Activated effector memory CD4-positive, alpha-beta T cell treated with anti-CD3 and anti-CD28 coated beads, Interleukin-2, amount 50 U/mL, for 16 hours (primary cell): Measurements from ENCODE around the gene SYNDIG1L.

Source experiments
- DNase-seq: peaks from one replicate; pipeline ENCODE4 v3.0.0-alpha.2; 2020

The SYNDIG1L gene

GRCh38 chr14:74427651-74428050 lies 1.6 kb upstream of the SYNDIG1L start:
- DNase-seq = no peak

DNA sequence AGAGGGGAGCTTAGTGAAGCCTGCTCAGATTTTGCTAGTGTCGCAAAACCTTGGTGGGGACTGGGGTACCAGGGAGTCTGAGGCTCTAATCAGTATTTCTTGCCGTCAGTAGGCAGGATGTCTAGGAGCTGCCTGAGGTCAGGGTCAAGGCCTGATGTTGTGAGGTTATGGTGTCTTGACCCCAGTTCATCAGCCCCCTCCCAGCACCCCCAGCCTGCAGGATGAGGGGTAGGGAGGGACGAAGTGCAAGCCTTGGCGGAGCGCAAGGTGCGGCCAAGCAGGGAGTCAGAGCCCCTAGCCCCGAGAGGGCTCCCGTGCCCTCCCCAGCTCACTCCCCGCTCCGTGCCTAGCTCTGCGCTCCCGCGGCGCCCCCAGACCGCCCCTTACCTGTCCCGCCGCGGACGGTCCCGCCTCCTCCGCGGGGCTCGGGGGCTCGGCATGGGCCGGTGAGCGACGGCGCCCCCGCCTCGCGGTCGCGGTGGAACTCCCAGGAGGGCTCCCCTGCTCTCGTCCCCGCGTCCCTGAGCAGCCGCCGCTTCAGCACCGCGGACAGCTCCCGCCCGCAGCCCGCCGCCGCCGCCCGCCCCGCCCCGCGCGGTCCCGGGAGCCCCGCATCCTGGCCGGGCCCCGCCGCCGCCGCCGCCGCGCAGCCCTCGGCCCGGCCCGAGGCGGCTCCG lies 347 bp downstream of the SYNDIG1L start:
- DNase-seq = peak; percentile 83

- DNase-seq = no peak
Measured at GRCh38 chr14:74424606-74425005, 1.4 kb downstream of the SYNDIG1L start.

GRCh38 chr14:74423246-74423645 lies 2.8 kb downstream of the SYNDIG1L start:
- DNase-seq = no peak

- no peak for DNase-seq
Measured at GRCh38 chr14:74421981-74422380, 4.0 kb downstream of the SYNDIG1L start.

DNA sequence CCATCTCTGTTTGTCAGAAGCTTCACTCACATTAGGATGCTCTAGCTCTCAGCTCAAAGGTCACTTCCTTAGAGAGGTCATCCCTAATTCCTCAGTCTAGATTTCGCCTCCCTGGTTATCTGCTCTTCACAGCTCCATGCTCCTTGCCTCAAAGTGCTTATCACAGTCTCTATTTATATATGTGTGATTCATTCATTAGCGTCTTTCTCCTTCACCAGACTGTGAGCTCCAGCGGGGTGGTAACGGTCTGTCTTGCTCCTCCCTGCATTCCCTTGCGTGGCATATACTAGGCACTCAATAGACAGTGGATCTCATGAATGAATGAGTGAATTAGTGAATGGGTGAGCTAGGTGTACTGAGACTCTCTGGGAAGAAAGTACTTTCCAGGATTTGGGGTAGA lies 6.9 kb downstream of the SYNDIG1L start:
- no peak for DNase-seq

DNA sequence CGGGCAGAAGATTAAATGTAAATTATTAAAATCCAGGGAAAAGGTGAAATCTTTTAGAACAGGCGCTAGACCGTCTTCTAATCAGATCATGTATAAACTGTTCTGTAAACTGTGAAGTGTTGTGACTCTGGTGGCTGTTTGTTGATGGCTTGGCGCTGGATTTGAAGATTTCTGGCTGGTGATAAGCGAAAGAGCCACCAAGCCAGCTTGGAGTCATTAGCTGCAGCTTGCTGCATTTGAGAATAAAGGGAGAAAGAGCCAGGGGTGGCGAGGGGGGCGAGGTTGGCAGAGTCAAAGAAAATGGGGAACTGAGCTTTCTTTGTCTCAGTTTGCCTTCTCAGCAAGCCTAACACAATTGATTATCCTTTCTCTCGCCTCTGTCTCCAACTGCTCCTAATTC lies 8.0 kb downstream of the SYNDIG1L start:
- no peak for DNase-seq

- no peak for DNase-seq
Measured at GRCh38 chr14:74417611-74418010, 8.4 kb downstream of the SYNDIG1L start.

DNA sequence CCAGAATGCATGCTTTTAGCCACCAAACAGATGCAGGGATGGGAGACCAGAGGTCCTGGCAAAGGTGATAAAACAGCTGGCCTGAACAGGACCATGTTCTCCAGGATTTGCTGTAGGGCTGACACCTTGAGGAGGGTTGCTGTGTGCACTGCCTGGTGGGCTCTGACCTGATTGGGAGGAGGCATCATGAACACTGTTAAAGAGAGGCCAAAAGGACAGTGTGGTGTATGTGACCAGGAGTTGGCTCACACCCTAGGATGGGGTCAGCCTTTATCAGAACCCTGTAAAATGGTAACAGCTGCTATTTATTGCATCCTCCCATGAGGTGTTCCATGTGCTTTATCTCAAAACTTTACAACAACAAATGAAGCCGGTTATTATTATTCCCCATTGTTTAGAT lies 8.8 kb downstream of the SYNDIG1L start:
- DNase-seq = no peak

DNA sequence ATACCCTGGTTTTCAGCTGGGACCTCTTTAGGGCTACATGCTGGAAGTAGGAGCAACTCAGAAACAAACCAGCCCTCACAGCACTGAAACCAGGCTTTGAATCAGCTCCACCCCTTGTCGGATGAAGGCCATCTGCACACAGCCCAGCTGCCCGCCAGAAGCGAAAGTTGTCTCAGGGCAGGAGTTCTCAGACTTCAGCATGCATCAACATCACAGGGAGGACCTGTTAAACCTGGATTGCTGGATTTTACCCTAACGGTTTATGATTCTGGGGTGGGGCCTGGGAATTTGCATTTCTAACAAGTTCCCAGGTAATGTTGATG lies 10.9 kb downstream of the SYNDIG1L start:
- DNase-seq = no peak

DNA sequence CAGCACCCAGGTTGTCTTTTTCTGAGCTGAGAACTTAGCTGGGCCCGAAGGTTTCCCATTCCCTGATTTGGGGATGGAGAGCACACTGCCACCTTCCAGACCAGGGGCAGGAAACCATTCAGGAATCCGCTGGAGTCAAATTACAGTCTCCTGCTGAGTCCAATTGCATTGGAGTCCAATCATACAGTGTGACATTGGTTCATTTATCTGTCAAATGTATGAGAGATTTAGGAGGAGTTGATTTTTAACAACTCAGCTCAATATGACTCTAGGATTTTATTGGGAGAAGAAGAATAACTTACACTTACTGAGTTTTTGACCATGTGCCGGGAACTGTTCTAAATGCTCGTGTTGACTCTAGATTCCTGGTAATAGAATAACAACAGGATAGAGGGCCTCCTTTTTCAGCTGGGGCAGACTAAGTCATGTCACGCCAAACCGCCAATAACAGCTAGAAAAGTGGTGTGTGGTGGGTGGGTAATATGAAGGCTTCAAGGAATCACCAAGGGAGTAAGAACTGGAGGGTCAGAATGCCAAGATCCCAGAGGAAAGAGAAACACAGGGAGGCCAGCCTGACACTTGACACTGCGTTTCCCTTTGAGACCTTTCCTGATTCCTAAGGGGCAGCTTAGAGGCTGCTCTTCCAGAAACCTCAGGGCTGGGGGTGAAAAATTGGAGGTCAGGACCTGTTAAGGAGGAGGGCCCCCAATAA lies 11.5 kb downstream of the SYNDIG1L start:
- DNase-seq = no peak

- DNase-seq = no peak
Measured at GRCh38 chr14:74413627-74414026, 12.4 kb downstream of the SYNDIG1L start.

- no peak for DNase-seq
Measured at GRCh38 chr14:74412753-74413152, 13.3 kb downstream of the SYNDIG1L start.

GRCh38 chr14:74411671-74412070 lies 14.3 kb downstream of the SYNDIG1L start:
- DNase-seq = no peak

GRCh38 chr14:74409441-74409840 lies 16.6 kb downstream of the SYNDIG1L start:
- no peak for DNase-seq

DNA sequence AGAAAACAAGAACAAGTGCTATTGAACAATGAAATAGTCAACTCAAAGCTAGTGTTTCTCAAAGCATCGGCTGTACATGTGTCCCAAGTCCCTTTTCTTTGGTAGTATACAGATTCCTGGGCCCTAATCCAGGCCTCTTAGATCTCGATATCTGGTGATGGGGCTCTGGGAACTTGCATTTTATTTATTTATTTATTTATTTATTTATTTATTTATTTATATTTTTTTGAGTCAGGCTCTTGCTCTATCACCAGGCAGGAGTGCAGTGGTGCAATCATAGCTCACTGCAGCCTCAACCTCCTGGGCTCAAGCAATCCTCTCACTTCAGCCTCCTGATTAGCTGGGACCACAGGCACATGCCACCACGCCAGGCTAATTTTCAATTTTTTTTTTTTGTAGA lies 17.1 kb downstream of the SYNDIG1L start:
- peak; percentile 8 for DNase-seq

GRCh38 chr14:74407801-74408154 lies 18.2 kb downstream of the SYNDIG1L start:
- DNase-seq = peak; percentile 53

DNA sequence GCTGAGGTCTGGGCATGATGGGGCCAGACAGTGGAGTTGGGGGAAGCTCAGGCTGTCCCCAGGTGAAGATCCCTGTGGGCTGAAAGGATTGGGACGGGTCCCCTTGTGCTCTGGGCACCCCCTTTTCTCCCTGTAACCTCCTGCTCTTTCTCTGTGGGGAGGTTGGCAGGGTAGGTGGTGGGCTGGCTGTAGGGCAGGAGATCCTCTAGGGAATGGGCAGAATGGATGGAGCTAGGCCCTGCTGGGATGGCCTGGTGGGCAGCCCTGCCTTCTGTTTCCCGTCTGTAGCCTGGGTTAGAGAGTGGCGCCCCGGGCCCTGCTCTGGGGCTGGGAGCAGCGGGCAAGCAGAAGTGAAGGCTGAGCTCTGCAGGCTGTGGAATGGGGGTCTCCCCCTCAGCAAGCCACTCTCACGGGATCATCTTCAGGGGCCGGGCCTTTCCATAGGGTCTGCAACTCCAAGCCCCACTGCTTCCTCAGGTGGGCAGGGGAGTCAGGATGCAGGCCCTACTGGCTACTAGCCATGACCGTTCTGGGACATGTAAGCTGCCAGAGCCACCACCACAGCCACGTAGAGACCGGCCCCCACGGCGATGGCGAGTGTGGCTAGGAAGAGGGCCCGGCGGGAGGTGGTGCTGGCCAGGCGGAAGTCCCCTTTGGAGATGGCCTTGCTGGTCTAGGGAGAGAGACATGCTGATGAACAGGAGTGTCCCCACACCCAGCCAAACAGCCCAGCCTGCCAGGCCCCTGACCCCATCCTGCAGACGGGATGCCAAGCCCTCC lies 18.8 kb downstream of the SYNDIG1L start:
- DNase-seq = no peak

GRCh38 chr14:74405663-74406062 lies 20.3 kb downstream of the SYNDIG1L start:
- DNase-seq = no peak

DNA sequence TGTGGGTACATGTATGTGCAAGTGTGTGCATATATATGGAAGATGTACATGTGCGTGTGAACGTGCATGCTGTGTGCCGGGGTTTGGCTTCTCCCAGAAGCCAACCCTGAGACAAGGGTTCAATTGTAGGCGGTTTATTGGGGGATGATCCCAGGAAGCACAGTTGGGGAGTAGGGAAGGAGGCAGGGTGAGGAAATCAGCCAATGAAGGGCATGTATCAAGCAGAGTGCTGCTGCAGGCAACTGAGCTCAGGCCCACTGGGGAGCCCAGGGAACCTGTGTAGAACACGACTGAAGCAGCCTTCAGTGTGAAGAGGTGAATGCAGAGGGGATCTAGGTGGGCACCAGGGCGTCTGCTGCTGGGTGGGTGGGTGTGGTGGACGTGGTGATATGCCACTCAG lies 21.6 kb downstream of the SYNDIG1L start:
- DNase-seq = no peak

GRCh38 chr14:74403619-74404417 lies 22.2 kb downstream of the SYNDIG1L start:
- no peak for DNase-seq

- DNase-seq = no peak
Measured at GRCh38 chr14:74402401-74403251, 23.4 kb downstream of the SYNDIG1L start.
